HG02798 (cell line): Measurements from ENCODE around the gene NEXMIF.
"Not testable (repeated sequence)": the region's sequence is repeated elsewhere in the genome, so short reads cannot be mapped to it uniquely, and the experiment has no call there.

Source experiments
- ATAC-seq: cut with Tn5 transposase; IDR thresholded peaks from one replicate; pipeline ENCODE4 v1.9.1; 2021; ENCODE audit warnings: mild to moderate bottlenecking; ENCODE audit not compliant: unreplicated experiment, poor library complexity

Gene NEXMIF

DNA sequence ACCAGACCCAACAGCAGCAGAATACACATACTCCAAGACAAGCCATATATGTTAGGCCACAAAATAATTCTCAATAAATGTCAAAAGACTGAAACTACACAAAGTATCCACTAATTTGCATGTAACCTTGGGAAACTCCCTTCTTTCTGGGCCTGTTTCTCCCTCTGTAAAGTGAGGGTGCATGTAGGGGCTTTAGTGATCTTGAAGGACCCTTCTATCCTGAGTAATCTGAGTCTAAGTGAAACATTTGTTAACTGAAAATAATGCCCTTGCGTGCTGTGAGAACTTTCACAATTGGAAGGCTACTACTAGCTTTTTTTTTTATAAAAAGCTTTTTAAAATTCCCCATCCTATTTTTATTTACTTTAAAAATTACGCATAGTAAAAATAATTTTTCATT, 125.2 kb downstream of the NEXMIF start:
- no peak for ATAC-seq

DNA sequence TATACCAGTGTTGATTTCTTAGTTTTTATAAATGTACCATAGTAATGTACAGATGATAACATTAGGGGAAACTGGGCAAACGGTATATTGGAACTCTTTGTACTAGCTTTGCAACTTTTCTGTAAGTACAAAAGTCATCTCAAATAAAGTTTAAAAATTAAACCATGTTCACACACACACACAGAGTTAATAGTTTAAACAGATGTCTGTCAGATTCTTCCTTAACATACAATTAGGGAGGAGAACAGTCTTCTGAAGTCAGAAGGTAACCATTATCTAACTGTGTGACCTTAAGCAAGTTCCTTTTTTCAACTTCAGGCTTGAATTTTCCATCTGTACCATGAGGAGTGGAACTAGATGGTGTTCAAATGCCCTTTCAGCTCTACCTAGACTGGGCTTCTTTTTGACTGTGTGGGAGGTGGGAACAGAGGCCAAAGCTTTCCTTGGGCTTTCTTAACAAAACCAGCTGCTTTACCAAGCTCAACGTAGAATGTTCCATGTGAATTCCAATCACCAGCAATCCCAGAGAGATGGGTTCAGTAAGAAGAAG, 127.8 kb downstream of the NEXMIF start:
- ATAC-seq, result no peak

DNA sequence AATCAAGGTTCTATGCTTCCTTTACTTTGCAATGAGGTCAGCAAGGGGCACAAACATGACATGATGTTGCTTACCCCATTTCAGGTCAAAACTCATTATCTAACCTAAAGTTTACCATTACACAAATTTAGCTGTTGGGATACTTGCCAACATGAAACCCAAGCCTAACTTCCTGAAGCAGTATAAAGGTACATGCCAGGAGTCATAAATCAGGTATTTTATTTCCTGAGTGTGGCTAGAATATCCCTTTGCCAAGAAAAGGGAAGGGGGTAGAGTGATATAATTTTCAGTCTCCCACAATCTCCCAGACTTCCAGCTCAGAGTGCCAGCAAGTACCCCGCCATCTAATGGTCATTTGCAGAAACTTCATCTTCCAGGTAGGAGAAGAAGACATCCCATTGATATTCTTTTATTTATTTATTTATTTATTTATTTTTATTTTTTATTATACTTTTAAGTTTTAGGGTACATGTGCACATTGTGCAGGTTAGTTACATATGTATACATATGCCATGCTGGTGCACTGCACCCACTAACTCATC, 136.6 kb downstream of the NEXMIF start:
- no peak for ATAC-seq

DNA sequence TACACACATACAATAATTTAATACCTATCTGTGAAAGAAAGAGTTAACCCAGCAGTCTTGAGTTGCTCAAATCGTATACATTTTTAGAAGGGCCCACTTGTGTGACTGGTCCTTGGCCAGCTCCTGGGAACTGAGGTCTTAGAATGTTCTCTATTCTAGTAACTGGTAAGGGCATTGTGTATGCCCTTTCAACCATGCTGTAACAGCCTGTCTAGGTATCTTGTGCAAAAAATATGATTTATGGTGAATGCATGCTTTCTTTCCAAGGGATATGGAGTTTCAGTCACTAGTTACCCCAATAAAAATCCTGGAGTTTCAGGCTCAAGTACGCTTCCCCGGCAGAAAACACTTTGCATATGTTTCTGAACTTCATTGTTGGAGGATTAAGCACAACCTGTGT, 140.6 kb downstream of the NEXMIF start:
- no peak for ATAC-seq

DNA sequence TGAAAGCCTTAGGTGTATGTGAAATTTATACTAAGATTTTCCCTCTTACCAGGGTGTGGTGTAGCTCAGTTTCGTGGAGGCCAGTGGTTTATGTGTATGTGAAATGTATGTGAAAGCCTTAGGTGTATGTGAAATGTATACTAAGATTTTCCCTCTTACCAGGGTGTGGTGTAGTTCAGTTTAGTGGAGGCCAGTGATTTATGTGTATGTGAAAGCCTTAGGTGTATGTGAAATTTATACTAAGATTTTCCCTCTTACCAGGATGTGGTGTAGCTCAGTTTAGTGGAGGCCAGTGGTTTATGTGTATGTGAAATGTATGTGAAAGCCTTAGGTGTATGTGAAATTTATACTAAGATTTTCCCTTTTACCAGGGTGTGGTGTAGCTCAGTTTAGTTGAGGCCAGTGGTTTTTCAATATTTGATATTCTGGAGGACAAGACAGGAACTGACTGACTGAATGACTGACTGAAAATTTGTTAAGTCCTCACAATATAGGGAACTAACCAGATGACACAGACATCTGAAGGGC, 143.7 kb downstream of the NEXMIF start:
- ATAC-seq, result no peak

DNA sequence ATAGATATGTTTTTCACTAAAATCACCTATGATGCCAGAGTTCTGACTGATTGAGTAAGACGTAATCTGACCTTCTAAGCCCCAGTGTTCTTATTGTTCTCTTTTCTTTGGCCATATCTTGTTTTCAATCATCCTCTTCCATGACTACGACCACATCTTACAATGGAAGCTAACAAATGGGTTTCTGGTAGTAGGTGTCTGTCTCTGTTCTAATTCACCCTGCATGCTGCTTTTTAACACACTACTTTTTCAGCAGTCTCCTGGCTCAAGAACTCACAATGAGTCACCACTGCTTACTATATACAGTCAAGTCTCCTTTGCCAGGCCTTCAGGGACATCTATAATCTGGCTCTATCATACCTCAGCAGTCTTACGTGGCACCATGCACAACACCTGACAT, 146.1 kb downstream of the NEXMIF start:
- no peak for ATAC-seq

DNA sequence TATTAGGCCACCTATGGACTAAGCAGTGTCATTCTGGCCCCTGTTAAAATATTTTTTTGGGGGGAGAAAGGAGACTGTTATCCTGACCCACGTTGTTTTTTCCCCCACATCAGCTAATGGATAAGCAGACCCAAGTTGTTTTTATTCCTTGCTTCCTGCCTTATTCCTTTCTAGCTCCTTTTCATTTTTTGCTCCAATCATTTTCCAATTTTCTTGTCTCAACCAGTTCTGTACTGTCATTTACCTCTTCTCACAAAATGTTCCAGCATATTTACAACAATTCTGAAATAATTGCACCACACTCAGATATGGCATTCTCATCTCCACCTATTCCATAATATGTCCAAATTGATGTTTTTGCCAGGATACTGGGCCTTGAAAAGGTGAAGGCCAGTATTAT, 150.3 kb downstream of the NEXMIF start:
- no peak for ATAC-seq

DNA sequence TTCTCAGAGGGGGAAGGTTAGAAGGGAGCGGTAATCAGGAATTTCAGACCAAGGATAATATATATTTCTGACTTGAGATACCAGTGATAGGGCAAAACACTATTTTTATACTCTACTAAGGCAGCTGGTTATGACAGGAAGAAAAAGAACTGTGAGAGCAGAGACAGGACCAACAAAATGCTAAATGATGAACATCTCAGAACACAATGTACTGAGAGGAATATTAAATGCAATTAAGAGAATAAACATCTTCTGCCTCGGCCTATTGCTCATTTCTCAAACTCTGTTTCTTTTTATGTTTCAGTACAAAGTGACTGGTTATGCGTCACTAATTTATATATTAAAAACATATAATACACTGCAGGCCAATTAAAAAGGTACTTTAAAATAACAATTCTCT, 188.8 kb downstream of the NEXMIF start:
- ATAC-seq, result no peak

DNA sequence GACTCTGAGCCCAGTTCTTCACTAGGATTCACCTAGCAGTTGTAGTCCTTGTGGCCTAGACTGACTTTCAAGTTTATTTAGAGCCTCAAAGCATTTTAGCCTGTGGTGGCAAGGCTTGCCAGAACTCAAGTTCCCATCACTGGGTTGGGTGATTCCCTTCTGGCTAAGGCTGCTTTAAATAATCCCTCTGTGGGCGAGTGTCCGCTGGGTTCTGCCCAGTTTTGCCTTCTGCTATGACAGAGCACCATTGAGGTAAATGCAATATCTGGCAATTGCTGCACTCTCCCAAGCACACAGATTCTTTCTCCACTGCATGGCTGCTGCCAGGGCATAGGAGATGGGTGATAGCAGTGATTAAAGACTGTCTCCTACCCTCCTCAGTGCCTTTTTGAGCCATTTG, 220.0 kb downstream of the NEXMIF start:
- ATAC-seq, result no peak

DNA sequence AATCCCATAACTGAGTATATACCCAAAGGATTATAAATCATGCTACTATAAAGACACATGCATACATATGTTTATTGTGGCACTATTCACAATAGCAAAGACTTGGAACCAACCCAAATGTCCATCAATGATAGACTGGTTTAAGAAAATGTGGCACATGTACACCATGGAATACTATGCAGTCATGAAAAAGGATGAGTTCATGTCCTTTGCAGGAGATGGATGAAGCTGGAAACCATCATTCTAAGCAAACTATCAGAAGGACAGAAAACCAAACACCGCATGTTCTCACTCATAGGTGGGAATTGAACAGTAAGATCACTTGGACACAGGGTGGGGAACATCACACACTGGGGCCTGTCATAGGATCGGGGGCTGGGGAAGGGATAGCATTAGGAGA, 223.9 kb downstream of the NEXMIF start:
- not testable (repeated sequence) for ATAC-seq

DNA sequence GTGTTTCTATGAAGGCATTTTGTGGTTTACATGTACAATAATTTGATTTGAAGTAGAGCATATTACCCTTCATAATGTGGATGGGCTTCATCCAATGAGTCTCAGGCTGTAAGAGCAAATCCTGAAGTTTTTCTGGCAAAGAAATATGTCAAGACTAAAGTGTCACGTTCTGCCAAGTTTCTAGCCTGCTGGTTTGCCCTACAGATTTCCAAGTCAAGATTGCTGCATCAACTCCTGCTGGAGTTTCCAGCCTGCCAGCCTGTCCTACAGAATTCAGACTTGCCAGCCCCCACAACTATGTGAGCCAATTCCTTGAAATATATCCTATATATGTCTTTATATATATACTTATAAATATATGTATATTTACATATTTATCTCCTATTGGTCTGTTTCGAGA, 240.8 kb downstream of the NEXMIF start:
- no peak for ATAC-seq
